ENCODE results near the gene RGSL1.

DNA sequence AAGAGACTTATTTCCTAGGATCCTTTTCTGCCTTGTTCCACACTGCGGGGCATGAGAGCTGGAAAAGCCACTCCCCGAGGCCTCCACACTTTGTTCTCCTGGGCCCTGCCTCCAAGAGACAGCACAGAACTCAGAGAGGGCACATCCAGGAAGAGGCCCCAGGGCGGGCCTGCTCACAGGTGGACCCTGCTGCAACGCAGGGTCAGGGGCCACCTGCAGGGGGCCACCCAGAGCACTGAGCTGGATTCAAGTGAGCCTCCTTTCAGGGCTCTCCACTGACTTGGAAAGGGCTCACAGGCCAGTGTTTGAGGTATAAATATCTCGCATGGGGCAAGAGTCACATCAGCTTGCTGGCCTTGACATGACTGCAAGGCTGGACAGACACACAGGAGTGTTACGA, 149.4 kb downstream of the RGSL1 start:
- TF ChIP-seq, protein P1, sequence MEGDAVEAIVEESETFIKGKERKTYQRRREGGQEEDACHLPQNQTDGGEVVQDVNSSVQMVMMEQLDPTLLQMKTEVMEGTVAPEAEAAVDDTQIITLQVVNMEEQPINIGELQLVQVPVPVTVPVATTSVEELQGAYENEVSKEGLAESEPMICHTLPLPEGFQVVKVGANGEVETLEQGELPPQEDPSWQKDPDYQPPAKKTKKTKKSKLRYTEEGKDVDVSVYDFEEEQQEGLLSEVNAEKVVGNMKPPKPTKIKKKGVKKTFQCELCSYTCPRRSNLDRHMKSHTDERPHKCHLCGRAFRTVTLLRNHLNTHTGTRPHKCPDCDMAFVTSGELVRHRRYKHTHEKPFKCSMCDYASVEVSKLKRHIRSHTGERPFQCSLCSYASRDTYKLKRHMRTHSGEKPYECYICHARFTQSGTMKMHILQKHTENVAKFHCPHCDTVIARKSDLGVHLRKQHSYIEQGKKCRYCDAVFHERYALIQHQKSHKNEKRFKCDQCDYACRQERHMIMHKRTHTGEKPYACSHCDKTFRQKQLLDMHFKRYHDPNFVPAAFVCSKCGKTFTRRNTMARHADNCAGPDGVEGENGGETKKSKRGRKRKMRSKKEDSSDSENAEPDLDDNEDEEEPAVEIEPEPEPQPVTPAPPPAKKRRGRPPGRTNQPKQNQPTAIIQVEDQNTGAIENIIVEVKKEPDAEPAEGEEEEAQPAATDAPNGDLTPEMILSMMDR (IDR thresholded peaks at IDR 0.05): peak; percentile 45
- TF ChIP-seq POLR2AphosphoS5 (IDR thresholded peaks at IDR 0.05; ENCODE audit: low read depth, low read length) (no peak), SIN3A (IDR thresholded peaks at IDR 0.05; ENCODE audit: borderline replicate concordance, insufficient read depth, low read depth, low read length) (no peak)
- TF ChIP-seq, protein P2, sequence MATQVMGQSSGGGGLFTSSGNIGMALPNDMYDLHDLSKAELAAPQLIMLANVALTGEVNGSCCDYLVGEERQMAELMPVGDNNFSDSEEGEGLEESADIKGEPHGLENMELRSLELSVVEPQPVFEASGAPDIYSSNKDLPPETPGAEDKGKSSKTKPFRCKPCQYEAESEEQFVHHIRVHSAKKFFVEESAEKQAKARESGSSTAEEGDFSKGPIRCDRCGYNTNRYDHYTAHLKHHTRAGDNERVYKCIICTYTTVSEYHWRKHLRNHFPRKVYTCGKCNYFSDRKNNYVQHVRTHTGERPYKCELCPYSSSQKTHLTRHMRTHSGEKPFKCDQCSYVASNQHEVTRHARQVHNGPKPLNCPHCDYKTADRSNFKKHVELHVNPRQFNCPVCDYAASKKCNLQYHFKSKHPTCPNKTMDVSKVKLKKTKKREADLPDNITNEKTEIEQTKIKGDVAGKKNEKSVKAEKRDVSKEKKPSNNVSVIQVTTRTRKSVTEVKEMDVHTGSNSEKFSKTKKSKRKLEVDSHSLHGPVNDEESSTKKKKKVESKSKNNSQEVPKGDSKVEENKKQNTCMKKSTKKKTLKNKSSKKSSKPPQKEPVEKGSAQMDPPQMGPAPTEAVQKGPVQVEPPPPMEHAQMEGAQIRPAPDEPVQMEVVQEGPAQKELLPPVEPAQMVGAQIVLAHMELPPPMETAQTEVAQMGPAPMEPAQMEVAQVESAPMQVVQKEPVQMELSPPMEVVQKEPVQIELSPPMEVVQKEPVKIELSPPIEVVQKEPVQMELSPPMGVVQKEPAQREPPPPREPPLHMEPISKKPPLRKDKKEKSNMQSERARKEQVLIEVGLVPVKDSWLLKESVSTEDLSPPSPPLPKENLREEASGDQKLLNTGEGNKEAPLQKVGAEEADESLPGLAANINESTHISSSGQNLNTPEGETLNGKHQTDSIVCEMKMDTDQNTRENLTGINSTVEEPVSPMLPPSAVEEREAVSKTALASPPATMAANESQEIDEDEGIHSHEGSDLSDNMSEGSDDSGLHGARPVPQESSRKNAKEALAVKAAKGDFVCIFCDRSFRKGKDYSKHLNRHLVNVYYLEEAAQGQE (IDR thresholded peaks at IDR 0.05; ENCODE audit: insufficient read depth in 1 of 2, low read depth in 2 of 2, low read length in 1 of 2): no peak

All from Panc1 (cell line).